Central memory CD4-positive, alpha-beta T cell (primary cell): Measurements from ENCODE around the gene VTN.

Experiments used
- DNase-seq: peaks from one replicate; pipeline ENCODE4 v3.0.0; 2022

Gene VTN

DNA sequence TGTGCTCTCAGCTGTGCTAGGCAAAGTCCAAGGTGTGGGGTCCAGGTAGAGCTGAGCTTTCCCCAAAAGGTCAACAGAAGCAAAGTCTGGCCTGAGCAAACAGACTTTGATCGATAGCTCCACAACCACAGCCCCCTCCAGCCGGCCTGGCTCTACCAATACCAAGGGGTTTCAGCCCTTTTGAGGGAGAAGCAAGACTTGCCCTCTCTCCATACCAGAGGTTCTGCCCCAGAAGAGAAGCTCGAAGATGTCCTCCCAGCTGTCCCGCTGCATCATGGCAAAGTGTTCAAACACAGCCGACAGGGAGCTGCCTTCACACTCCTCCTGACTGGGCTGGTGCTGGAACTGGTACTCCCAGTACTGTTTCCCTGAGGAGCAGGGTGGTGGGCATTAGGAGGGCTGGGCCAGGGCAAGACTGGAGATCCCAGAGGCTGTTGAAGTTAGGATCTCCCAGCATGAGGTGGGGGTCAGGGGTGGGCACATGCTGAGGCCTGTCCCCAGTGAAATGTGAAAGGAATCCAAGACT, 1.7 kb downstream of the VTN start:
- no peak for DNase-seq

DNA sequence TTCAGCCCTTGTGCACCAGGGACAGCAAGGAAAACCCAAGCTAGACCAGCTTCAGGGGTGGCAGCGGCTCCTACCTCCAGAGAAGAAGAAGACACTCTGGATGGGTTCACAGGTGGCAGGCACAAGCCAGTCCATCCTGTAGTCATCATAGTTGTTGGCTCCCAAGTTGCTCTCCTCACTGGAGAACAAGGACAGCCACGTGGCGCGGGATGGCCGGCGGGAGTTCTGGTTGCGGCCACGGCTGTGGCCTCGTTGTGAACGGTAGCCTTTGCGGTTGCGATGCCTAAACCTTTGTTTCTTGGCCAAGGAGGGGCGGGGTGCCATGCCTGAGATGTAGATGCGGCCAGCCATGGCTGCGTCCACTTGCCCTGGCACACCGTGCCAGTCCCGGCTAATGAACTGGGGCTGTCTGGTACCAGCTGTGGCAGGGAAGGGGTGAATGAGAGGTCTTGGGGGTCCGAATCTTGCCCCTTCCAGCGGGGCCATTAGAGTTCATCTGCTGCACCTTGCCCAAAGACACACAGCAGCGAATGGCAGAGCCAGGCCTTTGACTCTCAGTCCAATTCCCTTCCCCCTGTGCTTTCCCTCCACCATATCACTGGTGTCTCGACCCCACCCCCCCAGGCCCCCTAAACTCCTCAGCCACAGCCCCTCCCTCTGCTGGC, 2.3 kb downstream of the VTN start:
- no peak for DNase-seq

DNA sequence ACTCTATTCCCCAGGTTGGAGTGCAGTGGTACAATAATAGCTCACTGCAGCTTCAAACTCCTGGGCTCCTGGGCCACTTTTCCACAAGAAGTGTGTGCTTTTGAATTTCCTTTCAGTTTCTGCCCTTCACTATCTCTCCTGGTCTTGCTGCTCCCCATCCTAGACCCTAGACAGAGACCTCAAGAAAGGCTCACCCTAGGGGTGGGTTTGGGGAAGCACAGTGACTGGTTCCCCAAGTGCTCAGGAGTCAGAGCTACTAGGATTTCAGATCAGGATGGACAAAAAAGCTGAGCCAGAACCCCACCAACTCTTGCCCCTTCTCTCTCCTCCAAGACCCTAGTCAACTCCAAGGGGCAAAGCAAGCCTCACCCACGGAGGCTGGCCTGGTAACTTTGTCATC, 3.5 kb downstream of the VTN start:
- no peak for DNase-seq

DNA sequence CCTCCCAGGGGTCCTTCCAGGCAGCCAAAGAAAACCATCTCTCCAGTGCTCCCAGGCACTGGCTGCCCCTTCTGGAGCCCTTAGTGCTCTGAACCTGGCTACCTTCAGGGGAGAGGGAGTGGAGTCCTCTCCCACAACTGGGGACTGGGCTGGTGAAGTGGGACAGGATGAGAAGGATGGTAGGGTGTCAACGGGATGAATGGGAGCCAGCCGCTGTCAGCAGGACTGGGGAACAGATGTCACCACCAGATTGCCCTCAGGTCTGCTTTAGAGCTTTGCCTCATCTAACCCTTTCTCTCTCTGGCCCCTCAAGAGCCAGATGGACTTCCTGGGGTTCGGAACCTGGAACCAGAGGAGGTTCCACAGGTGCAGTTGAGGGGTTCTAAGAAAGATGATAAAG, 4.6 kb downstream of the VTN start:
- DNase-seq: no peak

DNA sequence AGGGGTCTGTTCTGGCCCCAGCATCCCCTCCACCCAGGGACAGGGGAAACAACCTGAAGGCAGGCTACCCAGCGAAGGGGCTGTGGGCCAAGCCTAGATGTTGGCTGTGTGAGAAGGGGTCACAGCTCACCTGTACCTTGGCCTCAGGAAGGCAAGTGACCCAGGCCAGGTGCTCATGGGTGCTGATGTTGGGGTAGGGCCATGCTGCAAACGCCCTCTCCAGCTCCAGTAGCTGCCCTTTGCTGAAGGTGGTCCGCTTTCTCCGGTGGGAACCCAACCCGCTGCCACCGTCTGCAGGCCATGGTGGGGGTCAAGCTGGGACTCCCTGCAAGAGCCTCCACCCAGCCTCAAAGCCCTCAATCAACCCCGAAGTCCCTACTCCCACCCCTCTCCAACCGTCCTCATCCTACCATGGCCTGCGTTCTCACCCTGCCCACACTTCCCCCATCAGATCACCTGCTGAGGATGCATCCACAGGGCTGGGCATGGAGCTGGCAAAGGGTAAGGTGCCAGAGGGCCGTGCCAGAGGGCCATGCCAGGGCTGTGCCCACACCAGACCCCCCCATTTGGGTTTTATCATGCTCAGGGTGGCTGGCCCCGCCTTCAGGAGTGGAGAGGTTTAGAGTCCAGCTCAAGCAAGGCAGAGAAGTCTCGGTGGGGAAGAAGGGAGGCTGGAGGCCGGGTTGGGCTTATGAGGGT, 5.3 kb downstream of the VTN start, which contains the start of gene SEBOX:
SEBOX (minus strand) TSS at position 535 of the 699 bp plus-strand sequence; CDS start at position 487, 48 bp downstream.
- DNase-seq: no peak

DNA sequence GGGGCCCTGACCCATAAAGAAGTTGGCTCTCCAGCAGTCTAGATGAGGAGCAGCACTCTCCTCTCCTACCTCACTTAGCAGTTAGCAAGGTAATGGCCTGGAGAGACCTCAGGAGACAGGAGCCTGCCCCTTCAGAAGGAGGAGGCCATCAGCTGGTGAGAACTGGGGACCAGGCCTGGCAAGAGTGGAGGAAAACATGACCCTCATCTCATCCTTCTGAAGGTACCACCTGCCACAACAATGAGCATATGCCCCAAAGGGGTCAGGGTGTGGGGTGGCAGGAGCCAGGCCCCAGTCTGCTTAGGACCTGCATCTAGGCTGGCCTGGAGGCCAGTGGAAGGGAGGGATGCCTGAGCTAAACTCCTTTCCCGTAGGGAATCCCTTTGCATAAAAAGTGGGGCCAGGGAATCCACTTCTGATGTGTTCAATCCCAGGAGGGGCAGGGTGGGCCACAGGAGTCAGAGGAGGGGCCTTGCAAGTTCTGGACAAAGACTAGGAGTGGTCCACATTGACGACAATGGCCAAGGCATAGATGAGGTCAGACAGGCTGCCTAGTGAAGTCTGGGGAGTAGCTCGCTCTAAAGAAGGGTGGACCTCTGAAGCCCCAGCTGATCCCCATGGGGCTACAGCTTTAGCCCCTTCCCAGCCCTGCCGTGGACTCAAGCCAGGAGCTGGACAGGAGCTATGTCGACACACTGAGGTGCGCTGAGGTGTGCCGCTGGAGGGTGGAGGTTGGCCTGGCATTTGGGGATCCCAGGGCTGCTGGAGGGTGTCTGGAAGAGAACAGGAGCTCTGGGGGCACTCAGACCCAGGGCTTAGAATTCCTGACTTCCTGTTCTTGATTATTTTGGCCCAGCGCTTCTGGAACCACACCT, 6.1 kb downstream of the VTN start:
- no peak for DNase-seq

DNA sequence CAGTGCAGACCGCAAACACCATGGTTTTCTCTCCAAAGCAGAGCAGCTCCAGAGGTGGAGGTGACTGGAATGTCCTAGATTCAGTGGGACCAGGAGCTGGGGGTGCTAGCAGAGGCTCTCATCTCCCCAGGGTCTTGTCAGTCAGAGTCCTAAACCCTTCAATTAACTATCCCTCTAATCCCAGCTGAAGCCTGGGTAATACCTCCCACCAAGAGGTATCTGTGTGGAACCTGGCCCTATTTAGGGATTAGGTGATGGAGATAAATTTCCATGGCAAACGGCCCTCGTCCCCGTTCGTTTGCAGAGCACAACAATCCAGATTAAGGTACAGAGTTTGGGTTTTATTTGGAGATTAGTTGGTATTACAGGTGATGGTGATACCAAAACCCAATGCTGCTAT, 6.9 kb downstream of the VTN start:
- no peak for DNase-seq

DNA sequence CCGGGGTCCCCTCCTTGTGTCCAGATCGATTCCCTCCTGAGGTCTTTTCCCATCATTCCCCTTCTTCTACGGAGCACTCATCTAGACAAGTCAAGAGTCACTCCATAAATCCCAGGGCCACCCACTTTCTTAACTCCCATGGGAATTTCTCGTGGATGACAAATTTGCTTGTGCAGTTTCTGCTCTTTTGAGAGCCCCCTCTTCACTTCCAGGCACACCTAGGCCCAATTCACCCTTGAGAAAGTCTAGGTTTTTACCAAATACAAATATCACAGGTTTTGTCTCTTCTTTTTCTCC, 12.3 kb downstream of the VTN start:
- no peak for DNase-seq

DNA sequence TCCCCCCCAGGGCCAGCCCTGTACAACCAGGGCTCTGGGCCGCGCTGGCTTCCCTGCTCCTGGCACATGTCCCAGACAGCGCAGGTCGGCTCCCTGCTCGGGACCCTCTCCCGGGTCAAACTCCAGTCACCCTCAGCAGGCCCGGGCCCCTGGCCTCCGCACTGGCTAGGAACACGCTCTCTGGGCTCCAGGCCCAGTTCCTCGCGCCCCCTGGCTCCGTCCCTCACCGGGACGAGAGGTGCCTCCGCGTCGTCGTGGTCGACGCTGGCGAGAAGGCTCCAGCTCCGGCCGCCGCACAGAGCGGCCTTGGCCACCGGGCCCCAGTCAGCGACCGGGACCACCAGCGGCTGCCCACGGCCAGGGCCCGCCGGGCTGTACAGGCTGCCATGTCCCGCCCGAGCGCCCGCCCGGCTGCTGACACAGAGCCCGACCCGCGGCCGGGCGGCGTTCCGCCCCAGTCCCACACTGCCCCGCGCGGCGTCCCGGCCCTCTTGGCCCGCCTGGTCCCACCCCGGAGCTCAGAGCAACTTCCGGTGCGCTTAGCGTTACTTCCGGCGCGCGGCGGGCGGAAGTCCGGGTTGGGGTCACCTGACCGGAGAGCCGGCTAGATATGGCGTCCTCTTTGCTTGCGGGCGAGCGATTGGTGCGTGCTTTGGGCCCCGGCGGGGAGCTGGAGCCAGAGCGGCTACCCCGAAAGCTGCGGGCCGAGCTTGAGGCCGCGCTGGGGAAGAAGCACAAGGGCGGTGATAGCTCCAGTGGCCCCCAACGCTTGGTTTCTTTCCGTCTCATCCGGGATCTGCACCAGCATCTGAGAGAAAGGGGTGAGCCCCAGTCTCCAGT, 12.8 kb downstream of the VTN start, which contains the start of gene POLDIP2:
POLDIP2 (minus strand) TSS at position 467 of the 840 bp plus-strand sequence; CDS start at position 388, 79 bp downstream.
- DNase-seq: peak; percentile 96

DNA sequence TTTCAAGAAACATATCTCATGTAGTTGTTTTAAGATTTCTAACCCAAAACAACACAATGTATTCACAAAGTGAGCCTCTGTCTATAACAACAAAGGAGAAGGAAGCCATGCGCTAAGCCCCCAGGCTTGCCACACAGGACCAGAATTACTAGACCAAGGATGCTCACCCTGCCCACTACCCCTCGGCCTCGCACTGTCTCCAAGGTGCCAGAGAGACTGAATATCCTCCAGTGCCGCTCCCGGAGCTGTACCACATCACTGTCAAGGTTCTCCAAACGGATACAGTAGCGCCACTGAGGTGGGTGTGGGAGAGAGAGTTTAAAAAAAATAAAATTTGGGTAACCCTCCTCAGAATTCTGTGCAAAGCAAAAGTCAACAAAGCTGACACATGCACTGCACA, 19.8 kb downstream of the VTN start:
- DNase-seq: no peak

DNA sequence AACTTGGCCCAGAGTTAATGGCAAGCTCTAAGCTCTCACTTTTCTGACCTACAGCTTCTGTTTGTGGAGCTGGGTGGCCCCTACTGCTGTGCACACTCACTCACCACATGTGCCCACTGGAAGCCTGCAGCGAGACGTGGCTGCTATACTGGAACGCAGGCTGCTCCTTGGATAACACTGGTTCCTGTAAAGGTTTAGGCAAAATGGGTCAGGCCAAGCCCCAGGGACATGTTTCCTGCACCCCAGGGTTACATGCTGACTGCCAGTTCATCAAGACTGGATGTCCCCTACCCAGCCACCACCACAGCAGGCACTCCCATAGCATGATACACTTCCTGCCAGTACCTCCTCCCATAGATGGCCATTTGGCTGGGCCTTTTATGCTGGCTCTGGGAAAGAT, 21.1 kb downstream of the VTN start:
- no peak for DNase-seq

DNA sequence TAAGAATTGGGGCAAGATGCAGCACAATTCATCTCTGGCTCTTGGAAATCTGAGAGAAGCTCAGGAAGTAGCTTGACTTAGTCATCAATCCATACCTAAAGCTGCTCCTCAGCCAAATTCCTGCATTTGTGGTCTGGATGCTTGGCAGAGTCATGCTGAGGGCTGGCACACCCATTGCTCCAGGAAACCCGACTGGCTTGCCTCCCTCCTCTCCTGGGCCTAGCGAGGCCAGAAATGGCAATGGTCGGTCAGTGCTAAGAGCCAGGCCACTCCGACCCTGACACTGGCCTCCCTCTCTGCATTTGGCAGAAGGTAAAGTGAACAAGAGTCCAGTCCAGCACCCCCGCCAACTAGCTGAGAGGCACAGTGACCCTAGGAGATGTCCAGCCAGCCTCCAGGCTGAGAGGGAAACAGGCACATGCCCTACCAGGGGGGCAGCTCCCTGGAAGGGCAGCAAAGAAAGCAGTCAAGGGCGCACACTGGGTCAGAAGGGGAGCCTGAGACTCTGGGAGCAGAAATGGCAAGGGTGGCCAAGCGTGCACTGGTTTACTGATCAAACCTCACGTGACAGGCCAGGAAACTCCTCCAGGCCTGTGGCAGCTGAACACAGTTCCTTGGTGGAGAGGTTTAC, 22.7 kb downstream of the VTN start:
- DNase-seq: no peak

DNA sequence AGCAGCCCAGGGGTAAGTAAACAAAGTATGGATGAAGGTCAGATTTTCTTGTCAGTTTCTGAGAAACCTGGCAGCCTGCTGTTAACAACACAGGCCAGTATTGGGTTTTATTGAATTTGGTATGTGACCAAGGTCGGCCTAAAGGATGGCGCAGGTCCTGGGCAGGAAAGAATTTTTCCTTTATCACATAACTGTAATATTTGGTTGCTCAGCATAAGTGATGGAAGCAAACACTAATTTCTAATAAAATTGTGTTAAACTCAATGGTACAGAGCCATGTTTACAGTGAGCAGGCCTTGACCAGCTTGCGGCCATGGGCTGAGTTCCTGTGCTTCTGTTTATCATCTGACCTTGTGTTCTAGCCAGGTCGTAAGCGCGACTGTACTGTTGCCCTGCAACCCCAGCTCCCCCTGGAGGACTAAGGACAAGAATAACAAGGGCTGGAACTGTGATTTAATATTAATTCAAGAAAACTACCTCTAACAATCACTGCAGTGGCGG, 23.3 kb downstream of the VTN start:
- no peak for DNase-seq

DNA sequence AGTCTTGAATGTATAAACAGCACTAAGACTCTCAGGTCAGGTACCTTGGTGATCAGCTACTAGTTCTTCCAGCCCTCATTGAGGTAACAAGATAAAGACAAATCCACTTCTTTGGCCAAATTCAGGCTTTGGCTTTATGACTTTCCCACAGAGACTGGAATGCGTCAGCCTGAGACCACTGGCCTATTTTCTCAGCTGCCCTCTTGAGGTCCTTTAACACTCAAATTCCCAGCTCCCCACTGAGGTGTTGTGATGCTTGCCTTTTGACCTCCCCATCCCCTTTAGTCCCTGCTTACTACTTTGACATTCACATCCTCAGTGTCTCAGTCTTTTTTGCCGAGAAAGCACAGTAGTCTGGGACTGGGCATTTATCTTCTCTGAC, 23.9 kb downstream of the VTN start:
- DNase-seq: no peak

DNA sequence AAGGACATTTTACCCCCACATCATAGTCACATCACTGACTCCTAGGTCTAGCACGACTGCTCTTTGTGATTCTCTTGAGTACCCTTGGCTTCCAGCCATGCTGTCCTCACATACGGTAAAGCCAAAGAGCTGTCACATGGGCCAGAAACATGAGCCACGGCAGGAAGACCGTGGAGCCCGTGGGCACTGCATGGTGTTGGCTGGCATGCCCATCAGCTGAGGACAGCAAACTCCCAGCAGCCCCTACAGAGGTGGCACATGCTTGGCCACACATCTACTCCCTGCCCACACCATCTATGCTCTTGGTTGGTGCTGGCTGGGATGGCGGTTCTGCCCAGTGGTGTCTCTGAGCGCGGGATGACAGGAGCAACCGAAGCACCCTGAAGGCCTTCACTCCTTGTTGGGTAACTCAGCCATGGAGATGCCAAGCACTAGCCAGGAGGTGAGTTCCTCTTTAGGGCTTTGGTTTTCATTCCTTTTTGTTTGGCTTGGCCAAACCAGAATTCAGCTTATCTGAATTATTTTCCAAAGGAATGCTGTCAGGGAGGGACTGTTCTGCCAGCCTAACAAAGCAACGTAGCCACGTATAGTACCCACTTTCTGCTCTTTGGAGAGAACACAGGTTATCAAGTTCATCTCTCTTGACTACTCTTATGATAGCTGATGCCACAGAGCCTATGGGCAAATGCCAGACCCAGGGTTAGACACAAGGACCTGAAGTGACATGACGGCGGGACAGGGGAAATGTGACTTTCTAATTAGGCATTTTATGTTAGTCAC, 24.5 kb downstream of the VTN start:
- DNase-seq: no peak

DNA sequence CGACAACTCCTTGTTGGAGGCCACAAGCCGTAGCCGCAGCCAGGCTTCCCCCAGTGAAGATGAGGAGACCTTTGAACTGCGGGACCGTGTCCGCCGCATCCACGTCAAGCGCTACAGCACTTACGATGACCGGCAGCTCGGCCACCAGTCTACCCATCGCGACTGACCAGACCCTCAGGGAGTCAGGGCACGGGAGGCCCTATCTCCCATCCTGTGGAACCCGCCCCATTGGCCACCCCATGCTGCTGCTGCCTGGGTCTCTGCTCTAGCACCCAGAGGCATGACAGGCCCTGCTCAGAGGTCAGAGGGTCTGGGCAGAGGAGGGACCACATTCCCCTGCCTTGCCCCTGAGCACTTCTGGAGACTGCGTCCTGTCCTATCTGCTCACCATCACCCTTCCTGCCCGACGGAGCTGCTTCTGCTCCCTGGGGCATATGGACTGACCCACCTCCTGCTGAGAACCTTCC, 25.6 kb downstream of the VTN start:
- no peak for DNase-seq

DNA sequence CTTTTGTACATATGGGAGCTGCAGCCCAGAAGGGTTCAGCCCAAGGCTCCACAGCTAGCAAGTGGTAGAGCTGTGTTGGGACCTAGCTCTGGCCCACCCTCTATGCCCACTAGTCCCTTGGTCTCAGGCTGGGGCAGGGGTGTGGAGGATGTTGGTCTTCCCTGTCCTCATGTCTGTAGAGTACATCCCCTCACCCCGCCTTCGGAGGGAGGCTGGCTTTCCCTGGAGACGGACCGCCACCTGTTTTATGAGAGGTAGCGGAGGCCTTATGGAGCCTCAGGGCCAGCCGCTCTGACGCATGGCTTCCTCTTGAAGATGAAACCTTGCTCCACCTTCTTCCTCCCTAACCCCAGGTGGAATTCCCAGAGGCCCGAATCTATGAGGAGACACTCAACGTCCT, 26.1 kb downstream of the VTN start:
- DNase-seq: no peak

DNA sequence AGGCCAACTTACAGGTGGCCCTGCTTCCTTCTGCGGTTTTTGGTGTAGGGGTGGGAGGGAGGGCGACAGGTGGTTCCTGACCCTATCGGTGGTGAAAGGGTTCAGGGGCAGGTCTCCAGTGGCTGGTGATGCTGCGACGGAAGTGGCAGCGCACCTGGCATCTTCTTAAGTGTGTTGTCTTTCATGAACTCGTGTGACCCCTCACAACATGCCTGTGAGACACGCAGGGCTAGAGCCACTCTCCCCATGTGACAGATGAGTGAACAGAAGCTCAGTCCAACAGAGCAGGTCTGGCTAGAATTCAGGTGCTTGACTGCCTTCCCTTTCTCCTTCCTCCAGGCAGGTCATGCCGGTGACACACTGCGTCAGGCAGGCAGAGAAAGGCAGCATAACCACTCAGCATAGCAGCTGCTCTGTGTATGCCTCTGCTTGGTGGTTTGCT, 26.6 kb downstream of the VTN start:
- no peak for DNase-seq

DNA sequence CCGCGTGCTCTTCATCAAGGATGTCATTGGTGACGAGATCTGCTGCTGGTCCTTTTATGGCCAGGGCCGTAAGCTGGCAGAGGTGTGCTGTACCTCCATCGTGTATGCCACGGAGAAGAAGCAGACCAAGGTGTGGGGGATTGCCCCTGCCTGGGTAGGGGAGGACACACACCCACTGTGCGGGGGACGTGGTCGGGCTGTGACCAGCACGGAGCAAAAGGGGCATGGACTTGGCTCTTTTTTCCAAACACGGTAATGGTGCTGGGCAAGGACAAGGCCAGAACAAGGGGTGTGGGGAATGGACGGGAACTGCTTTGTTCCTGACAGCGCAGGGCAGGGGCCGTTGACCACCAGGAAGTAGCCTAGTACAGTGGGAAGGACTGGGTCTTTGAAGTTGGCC, 27.8 kb downstream of the VTN start:
- no peak for DNase-seq

DNA sequence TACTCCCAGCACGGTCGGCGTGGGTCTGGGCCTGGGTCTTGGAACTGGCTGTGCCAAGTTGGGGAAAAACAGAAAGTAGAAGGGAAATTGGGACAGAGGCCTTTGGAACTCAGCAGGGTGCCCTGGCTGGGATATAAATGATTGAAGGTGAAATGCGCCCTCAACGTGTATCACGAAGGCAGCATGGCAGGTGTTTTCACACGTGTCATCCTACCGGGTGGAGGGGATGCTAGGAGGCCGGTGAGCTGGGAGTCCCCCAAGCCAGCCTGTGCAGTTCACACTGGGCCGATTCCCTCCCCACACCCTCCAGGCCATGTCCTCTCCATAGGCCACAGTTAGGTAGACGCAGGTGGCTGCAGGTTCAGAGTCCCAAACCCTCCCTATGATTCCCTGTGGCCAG, 28.6 kb downstream of the VTN start:
- no peak for DNase-seq

DNA sequence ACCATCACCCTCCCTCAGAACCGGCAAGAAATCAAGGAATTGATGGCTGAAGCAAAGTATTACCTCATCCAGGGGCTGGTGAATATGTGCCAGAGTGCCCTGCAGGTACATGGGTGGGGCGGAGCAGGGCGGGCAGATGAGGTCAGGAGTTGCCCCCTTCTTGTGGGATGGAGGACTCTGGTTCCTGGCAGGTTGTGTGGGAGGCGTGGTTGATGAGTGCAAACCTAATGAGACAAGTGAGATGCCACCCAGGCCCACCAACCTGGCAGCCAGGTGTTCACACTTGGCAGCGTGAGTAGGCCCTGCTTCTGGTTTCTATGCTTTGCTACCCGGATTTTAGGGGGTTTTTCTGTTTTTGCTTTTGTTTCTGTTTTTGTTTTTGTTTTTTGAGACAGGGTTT, 29.7 kb downstream of the VTN start:
- DNase-seq: no peak
